PC-9 (cell line): ENCODE measurements around the gene POC5.

Experiments used
- CTCF ChIP-seq: fragments of 200-600 bp; sonication (generic); conservative IDR thresholded peaks from 2 replicates; pipeline ENCODE4 v1.6.1; 2017; ENCODE audit warnings: mixed run types, antibody characterized with exemption, mild to moderate bottlenecking, moderate library complexity
- EZH2 ChIP-seq: fragments of 200-600 bp; sonication (generic); IDR thresholded peaks from 2 replicates; pipeline ENCODE4 v1.8.0; 2017; ENCODE audit warnings: antibody characterized with exemption, low read depth

DNA sequence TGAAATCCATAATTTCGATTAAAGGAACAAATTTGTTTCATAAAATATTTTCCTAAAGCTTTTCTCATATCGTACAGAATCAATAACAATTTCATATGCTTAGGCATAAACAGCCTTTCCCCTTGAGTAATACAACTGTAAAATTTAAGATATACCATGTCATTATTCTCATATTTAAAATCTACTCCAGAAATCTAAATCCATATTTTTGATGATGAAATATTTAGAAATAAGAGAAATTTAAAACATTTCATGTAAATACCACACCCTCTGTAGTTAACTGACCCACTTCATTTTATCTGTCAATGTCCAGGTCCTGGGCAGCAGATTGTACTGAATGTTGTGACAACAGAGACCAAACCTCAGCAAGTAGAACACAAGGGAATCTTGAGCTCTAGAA, 5.1 kb downstream of the POC5 start:
- TF ChIP-seq CTCF (no peak), EZH2 (no peak)
